HG03457 (cell line): ENCODE measurements around the gene NIPAL1.
A peak's percentile ranks its signal among the peaks of the same experiment; 100 is the strongest.

Source experiments
- ATAC-seq: cut with Tn5 transposase; IDR thresholded peaks from one replicate; pipeline ENCODE4 v1.9.1; 2021; ENCODE audit warnings: moderate number of reproducible peaks; ENCODE audit not compliant: unreplicated experiment

NIPAL1 gene

GRCh38 chr4:48025005-48025404 is 8.4 kb downstream of the NIPAL1 start:
- ATAC-seq, result no peak

- ATAC-seq, result no peak
These were observed 11.1 kb downstream of the NIPAL1 start for GRCh38 chr4:48027653-48028052.

DNA sequence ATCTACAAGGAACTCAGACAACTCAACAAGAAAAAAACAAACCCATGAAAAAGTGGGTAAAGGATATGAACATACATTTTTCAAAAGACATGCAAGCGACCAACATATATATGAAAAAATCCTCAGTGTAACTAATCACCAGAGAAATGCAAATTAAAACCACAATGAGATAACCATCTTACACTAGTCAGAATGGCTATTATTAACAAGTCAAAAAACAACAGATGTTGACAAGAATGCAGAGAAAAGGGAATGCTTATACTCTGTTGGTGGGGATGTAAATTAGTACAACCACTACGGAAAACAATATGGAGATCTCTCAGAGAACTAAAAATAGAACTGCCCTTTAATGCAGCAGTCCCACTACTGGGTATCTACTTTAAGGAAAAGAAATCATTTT is 12.1 kb downstream of the NIPAL1 start:
- ATAC-seq, result no peak

GRCh38 chr4:48030470-48030869 is 13.9 kb downstream of the NIPAL1 start:
- no peak for ATAC-seq

- ATAC-seq, result no peak
These were observed 15.4 kb downstream of the NIPAL1 start for GRCh38 chr4:48031802-48032525.

GRCh38 chr4:48032721-48033120 is 16.1 kb downstream of the NIPAL1 start:
- no peak for ATAC-seq

DNA sequence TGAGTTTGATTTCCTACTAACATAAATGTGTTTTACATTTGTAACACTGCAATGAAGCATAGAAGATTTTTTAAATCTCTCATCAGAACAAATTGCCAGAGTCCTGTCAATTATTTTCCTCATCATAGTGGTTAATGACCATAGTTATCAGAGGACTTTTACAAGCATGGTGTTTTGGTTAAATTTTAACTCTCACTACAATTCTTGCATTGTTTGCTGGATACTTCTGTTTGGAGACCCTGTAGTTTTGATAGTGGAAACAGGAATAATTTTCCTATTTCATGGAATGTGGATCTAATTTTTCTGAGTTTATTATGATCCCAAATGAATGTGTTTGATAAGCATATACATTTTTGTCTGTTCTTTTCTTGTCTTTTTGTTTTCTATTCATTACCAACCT is 16.8 kb downstream of the NIPAL1 start:
- ATAC-seq, result no peak

GRCh38 chr4:48033825-48034413 is 17.3 kb downstream of the NIPAL1 start:
- ATAC-seq, result no peak

DNA sequence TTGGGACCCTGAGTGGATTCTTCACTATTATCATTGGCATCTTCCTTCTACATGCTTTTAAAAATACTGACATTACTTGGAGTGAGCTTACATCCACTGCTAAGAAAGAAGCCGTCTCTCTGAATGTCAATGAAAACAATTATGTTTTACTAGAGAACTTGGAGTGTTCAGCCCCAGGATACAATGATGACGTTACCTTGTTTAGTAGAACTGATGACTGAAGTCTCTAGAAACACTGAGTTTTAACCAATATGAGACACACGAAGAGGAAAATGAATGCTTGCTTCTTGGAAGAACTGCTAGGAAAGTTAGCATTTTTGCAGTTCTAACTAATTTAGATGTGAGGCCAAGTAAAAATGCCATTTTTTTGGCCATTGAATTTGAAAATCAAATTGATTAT is 19.4 kb downstream of the NIPAL1 start:
- no peak for ATAC-seq

- no peak for ATAC-seq
These were observed 20.5 kb downstream of the NIPAL1 start for GRCh38 chr4:48037117-48037462.

DNA sequence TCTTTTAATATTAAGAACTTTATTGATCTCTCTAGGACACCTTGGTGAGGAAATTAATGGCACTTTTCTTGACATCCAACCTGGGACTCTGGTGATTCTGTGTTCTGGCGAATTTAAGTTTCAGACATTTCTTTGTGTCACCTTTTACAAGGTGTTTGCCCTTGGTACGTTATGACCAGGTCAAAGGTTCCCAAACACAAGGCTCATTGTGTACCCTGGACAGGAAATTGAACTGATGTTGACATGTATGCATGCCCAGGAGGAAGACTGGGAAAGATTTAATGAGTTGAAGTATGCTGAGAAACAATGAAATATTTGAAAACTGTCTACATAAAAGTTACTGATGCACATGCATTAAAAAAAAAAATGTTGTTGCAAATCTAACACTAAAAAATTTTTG is 22.1 kb downstream of the NIPAL1 start:
- no peak for ATAC-seq

DNA sequence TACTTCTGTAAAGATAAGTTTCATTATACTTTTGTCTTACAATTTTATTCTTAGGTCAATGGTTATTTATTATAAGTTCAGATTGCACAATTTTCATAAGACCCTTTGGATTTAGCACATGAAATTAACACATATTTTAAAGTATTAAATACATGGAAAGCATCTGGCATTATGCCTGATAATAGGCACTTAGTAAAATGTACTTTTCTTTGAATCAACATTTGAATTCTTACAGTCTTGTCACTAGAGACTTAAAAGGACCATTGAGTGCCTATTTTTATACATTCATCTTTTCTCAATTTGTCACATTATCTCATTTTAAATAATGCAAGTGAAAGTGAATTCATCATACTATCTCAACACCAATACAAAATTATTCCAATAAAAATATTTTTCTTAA is 23.0 kb downstream of the NIPAL1 start:
- ATAC-seq, result no peak

GRCh38 chr4:48041535-48042137 is 25.1 kb downstream of the NIPAL1 start:
- no peak for ATAC-seq

GRCh38 chr4:48042979-48043461 is 26.4 kb downstream of the NIPAL1 start:
- ATAC-seq, result no peak

GRCh38 chr4:48043504-48043903 is 26.9 kb downstream of the NIPAL1 start:
- ATAC-seq, result no peak

GRCh38 chr4:48044298-48044697 is 27.7 kb downstream of the NIPAL1 start:
- ATAC-seq, result no peak

- ATAC-seq, result no peak
These were observed 29.5 kb downstream of the NIPAL1 start for GRCh38 chr4:48046059-48046458.

GRCh38 chr4:48047421-48047844 is 30.9 kb downstream of the NIPAL1 start:
- peak; percentile 97 for ATAC-seq

- peak; percentile 16 for ATAC-seq
These were observed 31.3 kb downstream of the NIPAL1 start for GRCh38 chr4:48047896-48048295.

- ATAC-seq, result no peak
These were observed 32.9 kb downstream of the NIPAL1 start for GRCh38 chr4:48049483-48049882.

GRCh38 chr4:48051078-48051477 is 34.5 kb downstream of the NIPAL1 start:
- ATAC-seq, result no peak
